DND-41 (cell line): Measurements from ENCODE around the gene INSIG2.

Source experiments
- CTCF ChIP-seq: IDR thresholded peaks from 2 replicates; pipeline ENCODE4 v1.5.1; 2012; ENCODE audit warnings: borderline replicate concordance, low read length, moderate library complexity, mild to moderate bottlenecking; ENCODE audit not compliant: poor library complexity, severe bottlenecking; ENCODE audit errors: extremely low read depth
- EZH2 ChIP-seq: IDR thresholded peaks from 3 replicates; pipeline ENCODE4 v1.6.1; 2012; ENCODE audit warnings: borderline replicate concordance, low read depth, mild to moderate bottlenecking, moderate library complexity, low read length, inconsistent platforms; ENCODE audit not compliant: severe bottlenecking

GRCh38 chr2:118049816-118050140 is 38.5 kb upstream of the INSIG2 start:
- TF ChIP-seq CTCF = no peak
- no peak for TF ChIP-seq EZH2
